OCI-LY3 (cell line): ENCODE data around the gene SETBP1.

Experiments used
- H2AFZ ChIP-seq: fragments of 200-600, 300-600 bp; shearing (Covaris generic); 2 replicates; pipeline ENCODE4 v1.6.0; 2014; ENCODE audit warnings: antibody characterized with exemption, low read depth, low read length
- H3K27ac ChIP-seq: fragments of 200-600, 300-600 bp; sonication (generic); 2 replicates; pipeline ENCODE4 v1.5.1; 2014; ENCODE audit warnings: mild to moderate bottlenecking, low read length, moderate library complexity, mixed read lengths
- H3K27me3 ChIP-seq: fragments of 200-600, 300-600 bp; sonication (generic); 2 replicates; pipeline ENCODE4 v1.6.1; 2014; ENCODE audit warnings: low read depth, low read length, mixed read lengths
- H3K36me3 ChIP-seq: fragments of 200-600, 300-600 bp; sonication (generic); replicated peaks from 2 replicates; pipeline ENCODE3; 2014; ENCODE audit warnings: low read depth, low read length, mixed read lengths
- H3K4me1 ChIP-seq: fragments of 300-600, 200-600 bp; sonication (generic); 2 replicates; pipeline ENCODE4 v1.6.1; 2014; ENCODE audit warnings: low read length, mixed read lengths
- H3K4me2 ChIP-seq: fragments of 200-600, 300-600 bp; sonication (generic); 2 replicates; pipeline ENCODE4 v1.6.1; 2014; ENCODE audit warnings: low read length, mixed read lengths
- H3K4me3 ChIP-seq: fragments of 300-600, 200-600 bp; sonication (generic); 2 replicates; pipeline ENCODE4 v1.5.1; 2014; ENCODE audit warnings: antibody characterized with exemption, mild to moderate bottlenecking, low read length, moderate library complexity
- H3K79me2 ChIP-seq: fragments of 300-600, 200-600 bp; shearing (Covaris generic); 2 replicates; pipeline ENCODE4 v1.6.1; 2014; ENCODE audit warnings: mild to moderate bottlenecking, low read length, mixed read lengths
- H3K9ac ChIP-seq: fragments of 300-600, 200-600 bp; shearing (Covaris generic); 2 replicates; pipeline ENCODE4 v1.6.0; 2014; ENCODE audit warnings: mild to moderate bottlenecking, low read length, moderate library complexity
- H3K9me3 ChIP-seq: fragments of 200-600, 300-600 bp; shearing (Covaris generic); 2 replicates; pipeline ENCODE4 v1.6.1; 2014; ENCODE audit warnings: low read length, mixed read lengths; ENCODE audit not compliant: insufficient read depth
- H4K20me1 ChIP-seq: fragments of 200-600, 300-600 bp; sonication (generic); 2 replicates; pipeline ENCODE4 v1.6.1; 2016; ENCODE audit warnings: low read length, mixed read lengths; ENCODE audit not compliant: insufficient read depth
- EZH2phosphoT487 ChIP-seq: fragments of 200-600 bp; shearing (Covaris generic); IDR thresholded peaks from 2 replicates; pipeline ENCODE4 v1.6.1; 2018; ENCODE audit warnings: antibody characterized with exemption, mixed run types, low read depth
- TF ChIP-seq, protein P1 (sequence below): fragments of 200-600, 300-600 bp; sonication (generic); IDR thresholded peaks from 2 replicates; pipeline ENCODE4 v1.5.1; 2014; ENCODE audit warnings: antibody characterized with exemption, low read length, low read depth

SETBP1 gene

DNA sequence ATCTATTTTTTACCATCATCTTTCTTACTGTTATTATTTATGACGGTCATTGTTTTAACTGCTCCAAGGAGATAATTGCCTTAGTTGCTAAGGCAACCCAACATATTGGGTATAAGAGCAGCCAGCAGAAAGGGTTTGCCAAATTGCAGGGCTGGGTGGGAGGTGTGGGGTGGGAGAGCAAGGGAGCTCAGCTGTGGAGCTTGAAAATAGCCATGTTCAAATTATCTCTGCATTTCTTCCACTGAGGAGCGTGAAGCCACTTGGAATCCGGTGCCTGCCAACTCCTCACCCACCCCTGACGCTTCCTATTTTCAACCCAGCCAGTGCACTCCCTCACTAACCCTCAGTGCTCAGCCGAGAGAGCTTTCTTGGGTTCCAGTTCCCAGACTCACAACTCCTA is 60.8 kb downstream of the SETBP1 start:
- Histone ChIP-seq H3K9ac (no peak overlapping the region), H3K27ac (no peak overlapping the region), H3K4me1 (peaks cover 16% of the 10 kb centered on the region), H4K20me1 (no peaks in the 10 kb centered on the region), H3K4me3 (no peak overlapping the region), H2AFZ (no peak overlapping the region), H3K79me2 (peaks cover 3% of the 10 kb centered on the region; the same call in 1 of the 2 replicates), H3K9me3 (no peaks in the 10 kb centered on the region), H3K4me2 (no peak overlapping the region), H3K27me3 (no peaks in the 10 kb centered on the region), H3K36me3 (peaks cover 8% of the 10 kb centered on the region)
- TF ChIP-seq, protein P1, sequence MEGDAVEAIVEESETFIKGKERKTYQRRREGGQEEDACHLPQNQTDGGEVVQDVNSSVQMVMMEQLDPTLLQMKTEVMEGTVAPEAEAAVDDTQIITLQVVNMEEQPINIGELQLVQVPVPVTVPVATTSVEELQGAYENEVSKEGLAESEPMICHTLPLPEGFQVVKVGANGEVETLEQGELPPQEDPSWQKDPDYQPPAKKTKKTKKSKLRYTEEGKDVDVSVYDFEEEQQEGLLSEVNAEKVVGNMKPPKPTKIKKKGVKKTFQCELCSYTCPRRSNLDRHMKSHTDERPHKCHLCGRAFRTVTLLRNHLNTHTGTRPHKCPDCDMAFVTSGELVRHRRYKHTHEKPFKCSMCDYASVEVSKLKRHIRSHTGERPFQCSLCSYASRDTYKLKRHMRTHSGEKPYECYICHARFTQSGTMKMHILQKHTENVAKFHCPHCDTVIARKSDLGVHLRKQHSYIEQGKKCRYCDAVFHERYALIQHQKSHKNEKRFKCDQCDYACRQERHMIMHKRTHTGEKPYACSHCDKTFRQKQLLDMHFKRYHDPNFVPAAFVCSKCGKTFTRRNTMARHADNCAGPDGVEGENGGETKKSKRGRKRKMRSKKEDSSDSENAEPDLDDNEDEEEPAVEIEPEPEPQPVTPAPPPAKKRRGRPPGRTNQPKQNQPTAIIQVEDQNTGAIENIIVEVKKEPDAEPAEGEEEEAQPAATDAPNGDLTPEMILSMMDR: no peak
- TF ChIP-seq EZH2phosphoT487: no peak

- H3K4me3 ChIP-seq: no peak overlapping the region
- peaks cover 3% of the 10 kb centered on the region; the same call in 1 of the 2 replicates for H3K79me2 ChIP-seq
- H3K9ac ChIP-seq: no peak overlapping the region
- no peaks in the 10 kb centered on the region for H3K27me3 ChIP-seq
- H3K27ac ChIP-seq: no peak overlapping the region
- H4K20me1 ChIP-seq: no peaks in the 10 kb centered on the region
- no peaks in the 10 kb centered on the region for H3K9me3 ChIP-seq
- peaks cover 22% of the 10 kb centered on the region for H3K4me1 ChIP-seq
- H2AFZ ChIP-seq: no peak overlapping the region
- H3K4me2 ChIP-seq: no peak overlapping the region
- peaks cover 6% of the 10 kb centered on the region for H3K36me3 ChIP-seq
- TF ChIP-seq, protein P1: no peak
- TF ChIP-seq EZH2phosphoT487: no peak
These were observed 61.4 kb downstream of the SETBP1 start for GRCh38 chr18:44742126-44742525.

GRCh38 chr18:44742718-44743311 is 62.1 kb downstream of the SETBP1 start:
- TF ChIP-seq, protein P1: no peak
- no peak for TF ChIP-seq EZH2phosphoT487
- peak overlapping the region; percentile 6; the same call in 1 of the 2 replicates for H3K4me2 ChIP-seq
- no peaks in the 10 kb centered on the region for H3K9me3 ChIP-seq
- no peaks in the 10 kb centered on the region for H3K27me3 ChIP-seq
- no peak overlapping the region for H3K4me3 ChIP-seq
- H3K27ac ChIP-seq: no peak overlapping the region
- H4K20me1 ChIP-seq: no peaks in the 10 kb centered on the region
- H3K36me3 ChIP-seq: no peaks in the 10 kb centered on the region
- H3K4me1 ChIP-seq: peaks cover 29% of the 10 kb centered on the region
- H2AFZ ChIP-seq: no peak overlapping the region
- peaks cover 3% of the 10 kb centered on the region; the same call in 1 of the 2 replicates for H3K79me2 ChIP-seq
- H3K9ac ChIP-seq: no peak overlapping the region

- H3K4me3 ChIP-seq: no peak overlapping the region
- peaks cover 32% of the 10 kb centered on the region for H3K4me1 ChIP-seq
- H3K9ac ChIP-seq: no peak overlapping the region
- no peaks in the 10 kb centered on the region for H3K9me3 ChIP-seq
- no peak overlapping the region for H3K27ac ChIP-seq
- peaks cover 3% of the 10 kb centered on the region; the same call in 1 of the 2 replicates for H3K79me2 ChIP-seq
- no peaks in the 10 kb centered on the region for H3K36me3 ChIP-seq
- H3K4me2 ChIP-seq: no peak overlapping the region
- no peaks in the 10 kb centered on the region for H3K27me3 ChIP-seq
- TF ChIP-seq EZH2phosphoT487: no peak
- TF ChIP-seq, protein P1: no peak
- no peak overlapping the region for H2AFZ ChIP-seq
- H4K20me1 ChIP-seq: no peaks in the 10 kb centered on the region
These were observed 62.9 kb downstream of the SETBP1 start for GRCh38 chr18:44743631-44744030.
